DND-41 (cell line): ENCODE results near the gene SUN5.

Experiments
- ATAC-seq: fragments of 200-7000 bp; cut with Tn5 transposase; 3 replicates; pipeline ENCODE4 v1.9.1; 2021; ENCODE audit warnings: low read depth; ENCODE audit not compliant: insufficient read depth
- DNase-seq: peaks from one replicate; pipeline ENCODE4 v3.0.0-alpha.2; 2020
- H2AFZ ChIP-seq: 2 replicates; pipeline ENCODE4 v1.6.0; 2012; ENCODE audit warnings: low read depth, low read length
- H3K27ac ChIP-seq: 2 replicates; pipeline ENCODE4 v1.5.1; 2012; ENCODE audit warnings: low read length, inconsistent platforms
- H3K27me3 ChIP-seq: fragments of 200-600 bp; sonication (generic); 2 replicates; pipeline ENCODE4 v1.6.0; 2012; ENCODE audit warnings: low read length, mild to moderate bottlenecking, inconsistent platforms; ENCODE audit not compliant: insufficient read depth, poor library complexity
- H3K36me3 ChIP-seq: 2 replicates; pipeline ENCODE4 v1.5.1; 2012; ENCODE audit warnings: low read length, inconsistent platforms; ENCODE audit not compliant: insufficient read depth
- H3K4me1 ChIP-seq: 2 replicates; pipeline ENCODE4 v1.5.1; 2012; ENCODE audit warnings: mild to moderate bottlenecking, low read length; ENCODE audit not compliant: insufficient read depth
- H3K4me2 ChIP-seq: 2 replicates; pipeline ENCODE4 v1.6.0; 2012; ENCODE audit warnings: mild to moderate bottlenecking, moderate library complexity, low read length, inconsistent platforms; ENCODE audit not compliant: insufficient read depth
- H3K4me3 ChIP-seq, 2 experiments: fragments of 200-600 bp in 1 of 2; shearing (Covaris generic) in 1 of 2; 2 replicates each; pipeline ENCODE4 v1.5.1; 2012 to 2016; ENCODE audit warnings: inconsistent platforms in 2 of 2, low read length in 2 of 2, mild to moderate bottlenecking in 2 of 2, low read depth in 1 of 2, moderate library complexity in 1 of 2
- H3K79me2 ChIP-seq: 2 replicates; pipeline ENCODE4 v1.6.0; 2012; ENCODE audit warnings: low read length, inconsistent platforms; ENCODE audit not compliant: insufficient read depth
- H3K9ac ChIP-seq: 2 replicates; pipeline ENCODE4 v1.6.0; 2012; ENCODE audit warnings: low read depth, mild to moderate bottlenecking, inconsistent platforms, low read length, moderate library complexity
- H3K9me3 ChIP-seq: 2 replicates; pipeline ENCODE4 v1.5.1; 2012; ENCODE audit warnings: low read length, moderate library complexity, mild to moderate bottlenecking, inconsistent platforms; ENCODE audit not compliant: insufficient read depth, severe bottlenecking
- H4K20me1 ChIP-seq: 2 replicates; pipeline ENCODE4 v1.6.0; 2012; ENCODE audit warnings: low read length; ENCODE audit not compliant: insufficient read depth
- CTCF ChIP-seq: IDR thresholded peaks from 2 replicates; pipeline ENCODE4 v1.5.1; 2012; ENCODE audit warnings: borderline replicate concordance, low read length, moderate library complexity, mild to moderate bottlenecking; ENCODE audit not compliant: poor library complexity, severe bottlenecking; ENCODE audit errors: extremely low read depth
- EZH2 ChIP-seq: IDR thresholded peaks from 3 replicates; pipeline ENCODE4 v1.6.1; 2012; ENCODE audit warnings: borderline replicate concordance, low read depth, mild to moderate bottlenecking, moderate library complexity, low read length, inconsistent platforms; ENCODE audit not compliant: severe bottlenecking

SUN5 gene

GRCh38 chr20:33042430-33042829 is 38.2 kb upstream of the SUN5 start:
- TF ChIP-seq CTCF (no peak), EZH2 (no peak)
- Histone ChIP-seq H3K4me1 (no peaks in the 10 kb centered on the region), H3K9me3 (peaks cover 4% of the 10 kb centered on the region), H3K9ac (no peak overlapping the region), H3K79me2 (no peaks in the 10 kb centered on the region), H3K4me2 (no peak overlapping the region), H2AFZ (no peak overlapping the region), H4K20me1 (no peaks in the 10 kb centered on the region), H3K27me3 (no peaks in the 10 kb centered on the region), H3K27ac (no peak overlapping the region), H3K36me3 (no peaks in the 10 kb centered on the region), H3K4me3 (no peak overlapping the region)
- DNase-seq (no peak), ATAC-seq (no peak)

GRCh38 chr20:33038243-33038642 is 34.0 kb upstream of the SUN5 start:
- Histone ChIP-seq H3K9ac (no peak overlapping the region), H3K9me3 (no peaks in the 10 kb centered on the region), H3K4me3 (no peak overlapping the region), H3K79me2 (no peaks in the 10 kb centered on the region), H3K4me1 (no peaks in the 10 kb centered on the region), H3K4me2 (no peak overlapping the region), H3K27ac (no peak overlapping the region), H3K36me3 (no peaks in the 10 kb centered on the region), H2AFZ (no peak overlapping the region), H4K20me1 (no peaks in the 10 kb centered on the region), H3K27me3 (no peaks in the 10 kb centered on the region)
- no peak for TF ChIP-seq EZH2
- TF ChIP-seq CTCF = no peak
- no peak for ATAC-seq
- DNase-seq = no peak

- no peaks in the 10 kb centered on the region for H4K20me1 ChIP-seq
- TF ChIP-seq EZH2 (no peak), CTCF (no peak)
- ATAC-seq (no peak), DNase-seq (no peak)
- no peak overlapping the region for H3K4me3 ChIP-seq
- no peaks in the 10 kb centered on the region for H3K79me2 ChIP-seq
- H3K9me3 ChIP-seq = no peaks in the 10 kb centered on the region
- no peak overlapping the region for H3K27ac ChIP-seq
- H3K4me1 ChIP-seq = no peaks in the 10 kb centered on the region
- H2AFZ ChIP-seq = no peak overlapping the region
- H3K36me3 ChIP-seq = no peaks in the 10 kb centered on the region
- no peak overlapping the region for H3K4me2 ChIP-seq
- H3K9ac ChIP-seq = no peak overlapping the region
- no peaks in the 10 kb centered on the region for H3K27me3 ChIP-seq
Observed at GRCh38 chr20:33037456-33037855, 33.2 kb upstream of the SUN5 start.

- H3K79me2 ChIP-seq = no peaks in the 10 kb centered on the region
- DNase-seq (no peak), ATAC-seq (no peak)
- no peaks in the 10 kb centered on the region for H3K36me3 ChIP-seq
- H3K27ac ChIP-seq = no peak overlapping the region
- H3K4me1 ChIP-seq = no peaks in the 10 kb centered on the region
- H3K9ac ChIP-seq = no peak overlapping the region
- no peak overlapping the region for H3K4me2 ChIP-seq
- no peak overlapping the region for H2AFZ ChIP-seq
- TF ChIP-seq EZH2 = no peak
- TF ChIP-seq CTCF = no peak
- H3K27me3 ChIP-seq = no peaks in the 10 kb centered on the region
- no peaks in the 10 kb centered on the region for H4K20me1 ChIP-seq
- H3K9me3 ChIP-seq = no peaks in the 10 kb centered on the region
- no peak overlapping the region for H3K4me3 ChIP-seq
Observed at GRCh38 chr20:33034901-33035492, 30.8 kb upstream of the SUN5 start.
